ENCODE data around the gene SH3BP5.
A peak's percentile ranks its signal among the peaks of the same experiment; 100 is the strongest.
"Not testable (repeated sequence)": the region's sequence is repeated elsewhere in the genome, so short reads cannot be mapped to it uniquely, and the experiment has no call there.

The SH3BP5 gene

GRCh38 chr3:15360788-15361493 is 28.6 kb upstream of the SH3BP5 start:
- Histone ChIP-seq H2AFZ (ENCODE audit: low read length, unreplicated experiment) (peak overlapping the region; percentile 73), H3K27me3 (ENCODE audit: insufficient read depth, low read length) (no peaks in the 10 kb centered on the region), H3K79me2 (ENCODE audit: control insufficient read depth, insufficient read depth, low read length, unreplicated experiment) (no peaks in the 10 kb centered on the region), H3K4me1 (ENCODE audit: control insufficient read depth, insufficient read depth, low read length, unreplicated experiment) (peaks cover 19% of the 10 kb centered on the region), H3K4me3 (ENCODE audit: low read depth, low read length) (peak overlapping the region; percentile 8; the same call in 1 of the 2 replicates), H3K27ac (ENCODE audit: low read depth, low read length) (peak overlapping the region; percentile 58), H3K36me3 (ENCODE audit: insufficient read depth, low read length) (no peaks in the 10 kb centered on the region)

GRCh38 chr3:15359677-15360397 is 27.5 kb upstream of the SH3BP5 start:
- Histone ChIP-seq H3K4me1 (ENCODE audit: control insufficient read depth, insufficient read depth, low read length, unreplicated experiment) (peaks cover 19% of the 10 kb centered on the region), H3K4me3 (ENCODE audit: low read depth, low read length) (no peak overlapping the region), H3K27me3 (ENCODE audit: insufficient read depth, low read length) (no peaks in the 10 kb centered on the region), H2AFZ (ENCODE audit: low read length, unreplicated experiment) (no peak overlapping the region), H3K79me2 (ENCODE audit: control insufficient read depth, insufficient read depth, low read length, unreplicated experiment) (no peaks in the 10 kb centered on the region), H3K36me3 (ENCODE audit: insufficient read depth, low read length) (no peaks in the 10 kb centered on the region), H3K27ac (ENCODE audit: low read depth, low read length) (no peak overlapping the region)

GRCh38 chr3:15356651-15357061 is 24.3 kb upstream of the SH3BP5 start:
- not testable (repeated sequence) for H2AFZ ChIP-seq (ENCODE audit: low read length, unreplicated experiment); H3K27ac ChIP-seq (ENCODE audit: low read depth, low read length); H3K79me2 ChIP-seq (ENCODE audit: control insufficient read depth, insufficient read depth, low read length, unreplicated experiment); H3K4me3 ChIP-seq (ENCODE audit: low read depth, low read length); H3K27me3 ChIP-seq (ENCODE audit: insufficient read depth, low read length); H3K36me3 ChIP-seq (ENCODE audit: insufficient read depth, low read length)
- H3K4me1 ChIP-seq (ENCODE audit: control insufficient read depth, insufficient read depth, low read length, unreplicated experiment), result peaks cover 15% of the 10 kb centered on the region

- H3K36me3 ChIP-seq (ENCODE audit: insufficient read depth, low read length), result no peaks in the 10 kb centered on the region
- no peaks in the 10 kb centered on the region for H3K27me3 ChIP-seq (ENCODE audit: insufficient read depth, low read length)
- H3K4me1 ChIP-seq (ENCODE audit: control insufficient read depth, insufficient read depth, low read length, unreplicated experiment), result peaks cover 10% of the 10 kb centered on the region
- H3K4me3 ChIP-seq (ENCODE audit: low read depth, low read length), result no peak overlapping the region
- H3K79me2 ChIP-seq (ENCODE audit: control insufficient read depth, insufficient read depth, low read length, unreplicated experiment), result no peaks in the 10 kb centered on the region
- no peak overlapping the region for H3K27ac ChIP-seq (ENCODE audit: low read depth, low read length)
- H2AFZ ChIP-seq (ENCODE audit: low read length, unreplicated experiment), result no peak overlapping the region
Measured at GRCh38 chr3:15356176-15356575, 23.8 kb upstream of the SH3BP5 start.

- H3K36me3 ChIP-seq (ENCODE audit: insufficient read depth, low read length), result no peaks in the 10 kb centered on the region
- no peak overlapping the region for H2AFZ ChIP-seq (ENCODE audit: low read length, unreplicated experiment)
- no peak overlapping the region for H3K4me3 ChIP-seq (ENCODE audit: low read depth, low read length)
- H3K79me2 ChIP-seq (ENCODE audit: control insufficient read depth, insufficient read depth, low read length, unreplicated experiment), result no peaks in the 10 kb centered on the region
- no peak overlapping the region for H3K27ac ChIP-seq (ENCODE audit: low read depth, low read length)
- H3K27me3 ChIP-seq (ENCODE audit: insufficient read depth, low read length), result no peaks in the 10 kb centered on the region
- no peaks in the 10 kb centered on the region for H3K4me1 ChIP-seq (ENCODE audit: control insufficient read depth, insufficient read depth, low read length, unreplicated experiment)
Measured at GRCh38 chr3:15355086-15355485, 22.7 kb upstream of the SH3BP5 start.

GRCh38 chr3:15354485-15354884 is 22.1 kb upstream of the SH3BP5 start:
- no peaks in the 10 kb centered on the region for H3K27me3 ChIP-seq (ENCODE audit: insufficient read depth, low read length)
- H3K36me3 ChIP-seq (ENCODE audit: insufficient read depth, low read length), result no peaks in the 10 kb centered on the region
- no peak overlapping the region for H2AFZ ChIP-seq (ENCODE audit: low read length, unreplicated experiment)
- no peaks in the 10 kb centered on the region for H3K79me2 ChIP-seq (ENCODE audit: control insufficient read depth, insufficient read depth, low read length, unreplicated experiment)
- no peak overlapping the region for H3K27ac ChIP-seq (ENCODE audit: low read depth, low read length)
- no peak overlapping the region for H3K4me3 ChIP-seq (ENCODE audit: low read depth, low read length)
- no peaks in the 10 kb centered on the region for H3K4me1 ChIP-seq (ENCODE audit: control insufficient read depth, insufficient read depth, low read length, unreplicated experiment)

GRCh38 chr3:15350141-15350540 is 17.8 kb upstream of the SH3BP5 start:
- Histone ChIP-seq H3K4me1 (ENCODE audit: control insufficient read depth, insufficient read depth, low read length, unreplicated experiment) (no peaks in the 10 kb centered on the region), H3K27ac (ENCODE audit: low read depth, low read length) (no peak overlapping the region), H3K79me2 (ENCODE audit: control insufficient read depth, insufficient read depth, low read length, unreplicated experiment) (no peaks in the 10 kb centered on the region), H2AFZ (ENCODE audit: low read length, unreplicated experiment) (no peak overlapping the region), H3K36me3 (ENCODE audit: insufficient read depth, low read length) (no peaks in the 10 kb centered on the region), H3K27me3 (ENCODE audit: insufficient read depth, low read length) (no peaks in the 10 kb centered on the region), H3K4me3 (ENCODE audit: low read depth, low read length) (no peak overlapping the region)

- H3K79me2 ChIP-seq (ENCODE audit: control insufficient read depth, insufficient read depth, low read length, unreplicated experiment); H3K27ac ChIP-seq (ENCODE audit: low read depth, low read length); H3K27me3 ChIP-seq (ENCODE audit: insufficient read depth, low read length); H3K4me3 ChIP-seq (ENCODE audit: low read depth, low read length); H2AFZ ChIP-seq (ENCODE audit: low read length, unreplicated experiment); H3K4me1 ChIP-seq (ENCODE audit: control insufficient read depth, insufficient read depth, low read length, unreplicated experiment); H3K36me3 ChIP-seq (ENCODE audit: insufficient read depth, low read length): not testable (repeated sequence)
Measured at GRCh38 chr3:15349438-15349837, 17.1 kb upstream of the SH3BP5 start.

GRCh38 chr3:15348246-15348645 is 15.9 kb upstream of the SH3BP5 start:
- H3K79me2 ChIP-seq (ENCODE audit: control insufficient read depth, insufficient read depth, low read length, unreplicated experiment), result no peaks in the 10 kb centered on the region
- H3K27ac ChIP-seq (ENCODE audit: low read depth, low read length), result no peak overlapping the region
- H3K4me3 ChIP-seq (ENCODE audit: low read depth, low read length), result no peak overlapping the region
- H2AFZ ChIP-seq (ENCODE audit: low read length, unreplicated experiment), result no peak overlapping the region
- H3K4me1 ChIP-seq (ENCODE audit: control insufficient read depth, insufficient read depth, low read length, unreplicated experiment), result no peaks in the 10 kb centered on the region
- H3K36me3 ChIP-seq (ENCODE audit: insufficient read depth, low read length), result no peaks in the 10 kb centered on the region
- no peaks in the 10 kb centered on the region; the same call in 1 of the 2 replicates for H3K27me3 ChIP-seq (ENCODE audit: insufficient read depth, low read length)

- Histone ChIP-seq H3K36me3 (ENCODE audit: insufficient read depth, low read length) (no peaks in the 10 kb centered on the region), H2AFZ (ENCODE audit: low read length, unreplicated experiment) (no peak overlapping the region), H3K27ac (ENCODE audit: low read depth, low read length) (no peak overlapping the region), H3K4me3 (ENCODE audit: low read depth, low read length) (no peak overlapping the region), H3K4me1 (ENCODE audit: control insufficient read depth, insufficient read depth, low read length, unreplicated experiment) (no peaks in the 10 kb centered on the region), H3K27me3 (ENCODE audit: insufficient read depth, low read length) (no peaks in the 10 kb centered on the region; the same call in 1 of the 2 replicates), H3K79me2 (ENCODE audit: control insufficient read depth, insufficient read depth, low read length, unreplicated experiment) (no peaks in the 10 kb centered on the region)
Measured at GRCh38 chr3:15347737-15348110, 15.3 kb upstream of the SH3BP5 start.
